ENCODE results near the gene LRRC49.

- TF ChIP-seq, protein P1, sequence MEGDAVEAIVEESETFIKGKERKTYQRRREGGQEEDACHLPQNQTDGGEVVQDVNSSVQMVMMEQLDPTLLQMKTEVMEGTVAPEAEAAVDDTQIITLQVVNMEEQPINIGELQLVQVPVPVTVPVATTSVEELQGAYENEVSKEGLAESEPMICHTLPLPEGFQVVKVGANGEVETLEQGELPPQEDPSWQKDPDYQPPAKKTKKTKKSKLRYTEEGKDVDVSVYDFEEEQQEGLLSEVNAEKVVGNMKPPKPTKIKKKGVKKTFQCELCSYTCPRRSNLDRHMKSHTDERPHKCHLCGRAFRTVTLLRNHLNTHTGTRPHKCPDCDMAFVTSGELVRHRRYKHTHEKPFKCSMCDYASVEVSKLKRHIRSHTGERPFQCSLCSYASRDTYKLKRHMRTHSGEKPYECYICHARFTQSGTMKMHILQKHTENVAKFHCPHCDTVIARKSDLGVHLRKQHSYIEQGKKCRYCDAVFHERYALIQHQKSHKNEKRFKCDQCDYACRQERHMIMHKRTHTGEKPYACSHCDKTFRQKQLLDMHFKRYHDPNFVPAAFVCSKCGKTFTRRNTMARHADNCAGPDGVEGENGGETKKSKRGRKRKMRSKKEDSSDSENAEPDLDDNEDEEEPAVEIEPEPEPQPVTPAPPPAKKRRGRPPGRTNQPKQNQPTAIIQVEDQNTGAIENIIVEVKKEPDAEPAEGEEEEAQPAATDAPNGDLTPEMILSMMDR (IDR thresholded peaks at IDR 0.05; ENCODE audit: low read depth, low read length, poor library complexity, severe bottlenecking) = no peak
- no peak for TF ChIP-seq EZH2phosphoT487 (IDR thresholded peaks at IDR 0.05; ENCODE audit: borderline replicate concordance, low read length)
Observed at GRCh38 chr15:71089801-71090200, 197.2 kb downstream of the LRRC49 start.
